ENCODE measurements around the gene ZNF71.

- no peak for TF ChIP-seq CTCF (IDR thresholded peaks at IDR 0.05)
- TF ChIP-seq POLR2A (IDR thresholded peaks at IDR 0.05) = no peak
- TF ChIP-seq POLR2AphosphoS5 (IDR thresholded peaks at IDR 0.05) = no peak
Observed at GRCh38 chr19:56597696-56598095, 2.6 kb downstream of the ZNF71 start.

All from upper lobe of left lung (tissue), 4 donors.